T-helper 1 cell (primary cell): ENCODE data around the gene NPC2.
"Not testable (repeated sequence)": the region's sequence is repeated elsewhere in the genome, so short reads cannot be mapped to it uniquely, and the experiment has no call there.

ENCODE experiments used
- DNase-seq, 5 donors: peaks; one replicate each; pipeline ENCODE4 v3.0.0-alpha.2; 2012 to 2020
- total RNA-seq, 4 donors: gene quantifications; one replicate each; lab custom pipeline; 2026; lab: John Stamatoyannopoulos, UW

Gene NPC2
- total RNA-seq: 8.6 to 18.4 (median 12.4) reads per million in 4 donors

DNA sequence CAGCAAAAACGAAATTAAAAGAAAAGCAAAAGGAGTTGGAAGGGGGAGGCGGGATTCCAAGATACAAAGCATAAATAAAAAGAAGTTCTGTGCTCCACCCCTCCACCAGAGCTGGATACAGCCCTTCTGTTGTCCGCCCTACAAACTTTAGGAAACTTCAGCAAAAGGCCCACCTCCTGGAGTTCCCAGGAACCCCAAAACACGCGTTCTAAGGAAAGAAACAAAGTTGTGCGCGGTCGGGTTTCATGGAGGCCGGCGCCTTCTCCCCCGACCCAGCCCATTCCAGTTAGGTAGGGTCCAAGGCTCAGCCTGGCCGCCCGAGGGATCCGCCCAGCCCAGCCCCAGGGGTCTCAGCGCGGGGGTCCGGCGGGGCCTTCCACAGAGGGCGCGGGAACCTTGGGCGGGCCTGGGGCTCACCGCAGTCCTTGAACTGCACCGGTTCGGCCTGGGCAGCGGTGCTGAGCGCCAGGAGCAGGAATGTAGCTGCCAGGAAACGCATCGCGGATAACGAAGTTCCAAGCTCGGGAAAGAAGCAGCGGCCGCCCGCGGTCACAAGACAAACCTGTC lies at the start of gene NPC2:
NPC2 (minus strand) TSS at position 530 of the 567 bp plus-strand sequence; CDS start at position 499, 31 bp downstream.
- no peak for DNase-seq

DNA sequence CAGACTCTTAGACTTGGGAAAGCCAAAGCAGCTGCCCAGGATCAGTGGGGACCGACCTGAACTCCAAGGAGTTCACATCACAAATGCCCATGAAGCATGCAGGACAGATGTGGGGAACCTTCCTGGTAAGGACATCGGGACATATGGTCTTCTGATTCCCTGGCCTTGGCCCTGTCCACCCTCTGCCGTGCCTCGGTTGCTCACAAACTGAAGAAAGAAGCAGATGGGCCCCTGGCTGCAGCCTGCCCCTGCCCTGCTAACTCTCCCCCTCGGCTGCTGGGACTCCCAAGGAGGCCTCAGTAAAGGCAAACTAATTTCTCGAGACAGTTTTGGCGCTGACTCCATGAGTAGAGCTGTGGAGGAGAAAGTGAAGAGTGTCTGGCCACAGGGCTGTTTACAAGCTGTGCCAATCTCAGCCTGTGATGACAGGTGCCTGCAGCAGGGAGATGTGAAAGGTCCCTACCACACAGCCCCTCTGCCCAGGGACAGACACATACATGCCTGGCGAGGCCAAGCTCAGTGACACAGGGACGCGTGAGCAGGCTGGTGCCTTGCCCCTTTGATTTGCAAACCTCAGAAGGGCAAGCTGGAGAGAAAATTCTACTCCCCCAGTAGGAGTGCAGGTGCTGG lies 49.1 kb upstream of the NPC2 start:
- no peak for DNase-seq

DNA sequence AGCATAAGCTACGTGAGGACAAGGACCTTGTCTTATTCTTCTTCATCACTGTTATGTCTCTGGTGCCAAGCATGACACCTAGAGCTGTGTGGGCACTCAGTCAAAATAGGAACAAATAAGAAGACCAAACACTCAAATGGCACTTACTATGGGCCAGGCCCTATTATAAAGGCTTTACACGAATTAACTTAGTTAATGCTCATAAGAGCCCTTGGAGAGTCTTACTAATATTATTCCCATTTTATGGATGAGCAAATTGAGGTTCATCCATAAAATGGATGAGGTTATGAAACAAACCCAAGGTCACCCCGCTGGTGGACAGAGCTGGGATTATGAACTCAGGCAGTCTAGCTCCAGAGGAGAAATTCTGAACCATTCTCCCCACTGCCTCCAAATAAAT lies 48.1 kb upstream of the NPC2 start:
- DNase-seq: no peak

DNA sequence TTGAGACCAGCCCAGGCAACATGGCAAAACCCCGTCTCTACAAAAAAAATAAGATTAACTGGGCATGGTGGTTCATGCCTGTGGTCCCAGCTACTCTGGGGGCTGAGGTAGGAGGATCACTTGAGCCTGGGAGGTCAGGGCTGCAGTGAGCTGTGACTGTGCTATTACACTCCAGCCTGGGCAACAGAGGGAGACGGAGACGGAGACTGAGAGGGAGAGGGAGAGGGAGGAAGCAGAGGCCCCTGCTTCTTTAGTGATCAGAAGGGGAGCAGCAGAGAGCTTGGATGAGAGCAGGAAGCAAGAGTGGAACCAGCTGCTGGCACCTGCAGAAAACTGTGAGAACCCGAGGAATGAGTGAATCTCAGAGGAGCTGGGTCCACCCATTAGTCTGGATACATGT lies 46.4 kb upstream of the NPC2 start:
- no peak for DNase-seq

DNA sequence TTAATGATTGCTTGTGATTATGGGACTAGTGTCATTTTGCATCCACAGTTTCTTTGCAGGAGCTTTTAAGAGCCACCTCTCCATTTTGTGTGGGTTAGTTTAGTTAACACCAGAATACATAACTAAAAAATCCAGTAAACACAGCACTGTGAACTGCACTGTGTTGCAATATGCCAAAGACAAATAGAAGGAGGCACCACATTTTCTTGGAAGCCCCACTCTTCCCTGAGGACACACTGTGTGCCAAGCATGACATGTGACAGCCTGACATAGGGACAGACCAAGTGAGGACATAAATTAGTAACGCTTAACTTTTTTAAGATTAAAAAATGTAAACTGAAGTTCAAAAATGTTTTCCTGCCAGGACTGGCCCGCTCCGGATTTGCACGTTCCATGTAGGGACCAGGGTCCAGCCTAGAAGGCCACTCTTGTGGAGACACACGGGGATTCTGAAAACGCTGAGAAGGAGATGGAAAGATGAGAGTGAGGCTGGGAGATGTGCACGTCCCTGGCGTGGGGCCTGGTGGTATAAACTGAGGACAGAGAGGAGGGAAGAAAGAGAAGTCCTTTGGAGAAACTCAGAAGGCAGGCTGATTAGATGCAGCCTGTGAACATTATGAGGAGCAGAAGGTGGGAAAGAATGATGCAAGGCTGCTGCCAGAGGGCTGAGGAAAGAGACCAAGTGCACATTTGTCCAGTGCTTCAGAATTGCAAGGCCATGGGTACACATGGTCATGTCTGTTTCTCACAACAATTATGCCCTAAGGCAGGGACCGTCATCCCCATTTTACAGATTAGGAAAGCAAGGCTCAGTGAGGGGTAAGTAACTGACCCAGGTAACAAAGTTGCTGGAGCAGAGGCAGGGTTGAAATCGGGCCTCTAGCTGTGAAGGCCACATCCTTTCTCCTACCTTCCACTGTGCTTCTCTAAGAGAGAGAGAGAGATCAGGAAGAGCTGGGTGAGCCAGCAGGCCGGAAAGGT lies 45.6 kb upstream of the NPC2 start:
- DNase-seq: no peak

DNA sequence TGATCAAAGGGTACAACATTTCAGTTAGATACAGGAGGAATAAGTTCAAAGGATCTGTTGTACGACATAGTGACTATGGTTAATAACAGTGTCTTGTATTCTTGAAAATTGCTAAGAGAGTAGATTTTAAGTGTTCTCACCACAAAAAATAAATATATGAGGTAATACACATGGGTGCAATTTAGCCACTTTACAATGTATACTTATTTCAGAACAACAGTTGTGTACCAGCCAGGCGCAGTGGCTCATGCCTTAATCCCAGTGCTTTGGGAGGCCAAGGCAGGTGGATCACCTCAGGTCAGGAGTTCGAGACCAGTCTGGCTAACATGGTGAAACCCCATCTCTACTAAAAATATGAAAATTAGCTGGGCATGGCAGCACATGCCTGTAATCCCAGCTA lies 43.2 kb upstream of the NPC2 start:
- not testable (repeated sequence) for DNase-seq

DNA sequence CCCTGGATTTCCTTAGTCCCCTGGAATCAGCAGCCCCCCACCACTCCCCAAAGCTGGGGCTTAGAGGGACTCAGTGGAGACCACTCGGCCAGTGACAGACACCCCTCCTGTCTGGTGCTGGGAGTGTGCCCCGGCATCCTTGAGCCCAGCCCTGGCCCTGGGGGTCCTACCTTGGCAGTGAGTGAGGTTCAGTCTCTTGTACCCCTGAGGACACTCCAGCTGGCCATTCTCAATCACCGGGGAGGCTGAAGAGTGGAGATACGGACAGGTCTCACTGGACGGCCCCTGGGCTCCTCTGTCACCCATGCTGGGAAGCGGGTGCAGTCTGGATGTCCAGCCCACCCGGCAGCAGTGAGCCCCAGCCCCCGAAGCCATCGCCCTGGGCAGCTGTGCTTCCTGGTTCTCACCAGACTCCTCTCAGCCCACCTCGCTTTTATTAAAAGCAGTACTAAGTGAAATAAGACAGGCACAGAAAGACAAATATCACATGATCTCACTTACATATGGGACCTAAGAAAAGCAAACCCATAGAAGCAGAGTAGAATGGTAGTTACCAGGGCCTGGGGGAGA lies 42.7 kb upstream of the NPC2 start:
- DNase-seq: no peak

DNA sequence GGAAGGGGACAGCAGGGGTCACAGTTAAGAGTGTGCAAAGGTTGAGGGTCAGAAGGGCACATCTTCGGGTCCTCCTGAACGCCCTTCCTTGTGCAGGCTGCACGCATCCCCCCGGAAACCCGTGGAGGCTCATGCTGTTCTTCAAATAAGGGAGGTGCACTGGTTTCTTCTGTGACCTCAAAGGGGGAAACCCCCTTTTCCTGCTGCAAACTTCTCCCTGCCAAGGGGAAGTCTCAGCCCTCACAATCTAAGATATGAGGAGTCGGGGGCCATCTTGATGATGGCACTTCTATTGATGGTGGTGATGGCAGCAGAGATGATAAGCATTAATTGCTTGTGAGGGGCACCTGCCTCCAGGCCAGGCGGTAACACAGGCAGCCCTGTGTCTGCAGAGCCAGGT lies 40.5 kb upstream of the NPC2 start:
- DNase-seq: no peak

DNA sequence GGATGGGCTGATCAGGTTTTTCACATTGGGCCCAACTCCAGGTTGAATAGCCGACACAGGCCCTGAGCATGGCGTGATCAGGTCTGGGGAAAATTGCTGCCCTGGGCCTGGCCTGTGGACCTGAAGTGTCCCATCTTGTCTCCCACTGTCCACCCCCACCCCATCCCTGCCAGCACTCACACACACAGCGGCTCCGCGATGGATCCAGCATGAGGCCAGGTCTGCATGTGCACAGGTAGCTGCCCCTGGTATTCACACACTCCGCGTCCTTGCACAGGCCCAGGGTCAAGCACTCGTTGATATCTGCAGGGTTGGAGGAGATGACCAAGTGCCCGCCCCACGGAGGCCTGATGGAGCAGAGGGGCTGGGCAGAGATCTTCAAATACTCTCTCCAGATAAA lies 39.1 kb upstream of the NPC2 start:
- no peak for DNase-seq

DNA sequence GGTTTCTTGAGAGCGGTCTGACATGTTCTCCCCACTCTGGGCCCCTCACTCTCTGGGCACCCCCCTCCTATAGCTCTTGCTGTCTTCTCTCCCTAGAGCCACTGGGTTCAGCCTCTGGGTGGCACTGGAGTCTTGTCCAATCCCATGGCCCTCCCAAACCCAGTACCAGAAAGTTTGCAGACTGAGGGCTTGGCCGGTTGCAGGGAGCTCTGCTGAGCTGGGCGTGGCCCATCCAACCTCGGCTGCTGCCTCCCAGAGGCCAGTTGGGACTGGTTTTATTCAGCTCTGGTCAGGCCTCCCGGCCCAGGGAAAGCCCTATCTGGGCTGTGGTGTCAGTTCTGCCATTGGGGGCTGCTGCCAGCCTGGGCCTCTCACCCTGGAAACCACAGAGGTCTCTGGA lies 38.4 kb upstream of the NPC2 start:
- DNase-seq: no peak

DNA sequence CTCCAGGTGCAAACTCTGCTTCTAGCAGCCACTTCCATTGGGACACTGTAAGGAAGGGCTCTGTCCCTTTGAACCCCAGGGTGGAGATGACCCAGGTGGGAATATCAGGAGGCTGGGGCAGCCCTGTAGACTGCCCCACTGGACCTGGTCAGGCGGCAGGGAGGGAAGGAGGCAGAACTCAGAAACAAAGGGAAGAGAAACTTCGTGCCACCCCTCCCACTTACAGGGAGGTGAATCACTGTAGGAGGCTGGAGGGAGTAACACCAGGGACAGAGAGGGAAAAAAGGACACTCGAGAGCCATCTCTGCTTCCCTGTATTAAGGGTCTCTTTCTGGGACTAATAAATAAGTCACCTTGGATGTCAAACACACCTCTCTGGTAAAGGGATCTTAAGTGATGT lies 37.9 kb upstream of the NPC2 start:
- DNase-seq: no peak

DNA sequence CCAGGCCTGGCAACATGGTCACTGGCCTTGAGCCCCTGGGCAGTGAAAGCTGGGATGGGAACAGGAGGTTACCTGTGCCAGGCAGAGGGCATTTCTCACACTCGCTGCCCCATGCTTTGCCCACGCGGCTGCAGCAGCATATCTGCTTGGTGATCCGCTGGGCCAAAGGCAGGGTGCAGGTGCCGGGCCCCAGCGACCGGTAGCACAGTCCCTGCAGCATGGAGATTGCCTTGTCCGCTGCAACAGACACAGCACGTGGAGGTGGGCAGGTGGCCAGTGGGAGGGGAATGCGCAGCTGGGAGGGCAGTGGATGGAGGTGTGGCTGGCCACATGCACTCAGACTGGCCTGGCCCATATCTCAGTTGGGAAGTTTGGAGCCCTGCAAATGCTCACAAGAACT lies 35.8 kb upstream of the NPC2 start:
- DNase-seq: no peak

DNA sequence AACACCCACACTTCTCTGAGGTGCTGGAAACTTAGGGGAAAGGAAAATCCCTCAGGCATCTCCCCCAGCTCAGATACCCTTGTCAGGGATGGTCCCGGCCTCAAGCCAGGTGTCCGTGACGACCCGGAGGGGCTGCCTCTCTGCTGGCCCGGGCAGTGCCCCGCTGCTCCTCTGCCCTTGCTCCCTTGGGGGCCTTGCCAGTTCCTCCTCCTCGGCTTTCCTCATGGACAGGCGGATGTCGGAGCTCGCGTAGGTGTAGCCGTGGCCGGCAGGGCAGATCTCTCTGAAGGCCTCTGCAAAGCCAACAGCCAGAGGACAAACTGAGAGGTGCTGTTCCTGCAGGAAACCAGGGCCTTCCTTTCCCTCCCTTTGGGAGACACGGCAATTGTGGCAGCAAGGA lies 35.3 kb upstream of the NPC2 start:
- DNase-seq: no peak

DNA sequence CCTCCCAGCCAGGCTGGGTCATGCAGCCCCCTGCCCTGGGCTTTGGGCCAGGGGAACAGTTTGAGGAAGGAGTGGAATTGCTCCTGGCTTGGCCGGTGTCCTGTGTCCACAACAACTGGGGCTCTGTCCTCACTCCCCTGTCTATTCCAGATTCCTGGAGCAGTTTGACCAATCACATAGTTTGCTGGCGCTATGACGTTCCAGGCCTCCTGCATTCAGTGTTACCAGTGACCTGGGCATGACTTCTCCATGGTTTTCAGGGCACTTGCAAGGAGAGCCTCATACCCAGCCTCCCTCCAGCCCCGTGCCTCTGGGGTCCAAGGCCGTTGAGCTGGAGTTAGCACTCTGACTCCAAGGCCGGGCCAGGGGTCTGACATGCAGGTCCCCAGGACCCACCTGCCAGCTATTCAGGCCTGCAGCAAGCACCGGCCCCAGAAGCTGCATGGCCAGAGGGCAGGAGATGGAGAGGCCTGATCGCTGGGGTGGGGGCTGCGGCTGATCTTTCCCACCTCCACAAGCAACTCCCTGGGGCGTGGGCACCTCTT lies 34.7 kb upstream of the NPC2 start:
- DNase-seq: no peak

DNA sequence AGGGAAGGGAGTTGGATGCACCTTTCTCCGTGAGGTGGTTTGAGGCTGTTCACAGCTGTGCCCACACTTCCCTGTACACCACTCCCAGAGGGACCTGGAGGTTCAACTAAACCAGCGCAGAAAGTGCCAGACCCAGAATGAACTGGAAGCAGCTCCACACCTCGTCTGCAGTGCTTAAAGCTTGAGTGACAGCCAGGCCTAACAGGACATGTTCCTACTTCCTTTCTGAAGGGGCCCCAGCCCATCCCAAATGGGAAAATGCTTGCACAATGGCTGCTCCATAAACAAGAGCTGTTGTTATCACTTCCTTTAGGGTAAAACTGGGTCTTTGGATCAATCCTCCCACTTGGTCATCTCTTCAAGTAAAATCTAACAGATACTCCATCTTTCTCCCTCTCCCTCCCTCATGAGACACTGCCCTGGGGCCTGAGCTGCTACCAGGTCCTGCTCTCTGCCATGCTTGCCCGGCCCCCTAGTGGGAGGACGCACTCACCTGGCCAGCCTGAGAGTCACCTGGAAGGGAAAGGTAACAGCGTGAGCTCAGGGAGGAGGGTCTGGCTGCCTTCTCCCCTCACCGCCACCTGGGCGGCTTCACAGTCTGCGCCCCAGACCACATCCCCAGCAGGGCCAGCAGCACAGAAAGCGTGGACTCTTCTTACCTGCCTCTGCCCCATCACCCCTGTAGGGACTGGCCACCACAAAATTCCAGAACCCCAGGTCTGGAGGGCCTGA lies 33.9 kb upstream of the NPC2 start:
- DNase-seq: no peak

DNA sequence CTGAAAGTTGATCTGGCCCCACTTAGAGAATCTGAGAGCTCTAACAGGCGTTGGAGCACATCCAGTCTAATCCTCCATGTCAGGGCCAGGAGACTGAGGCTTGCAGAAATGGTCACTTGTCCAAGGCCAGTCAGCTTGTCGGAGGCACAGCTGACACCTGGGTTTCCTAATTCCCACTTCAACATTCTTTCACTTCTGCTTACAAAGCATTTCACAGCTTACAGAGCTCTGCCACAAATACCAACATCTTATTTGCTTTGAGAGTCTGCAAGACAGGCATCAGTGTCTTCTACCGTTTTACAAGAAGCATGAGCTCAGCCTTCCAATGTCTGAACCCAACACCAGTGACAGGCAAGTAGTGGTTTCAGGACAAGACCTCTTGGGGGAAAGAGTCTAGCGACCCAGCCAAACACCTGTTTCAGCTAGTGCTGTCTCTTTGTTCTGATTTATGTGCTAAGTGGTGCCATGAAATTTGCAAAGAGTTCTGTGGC lies 32.3 kb upstream of the NPC2 start:
- no peak for DNase-seq

DNA sequence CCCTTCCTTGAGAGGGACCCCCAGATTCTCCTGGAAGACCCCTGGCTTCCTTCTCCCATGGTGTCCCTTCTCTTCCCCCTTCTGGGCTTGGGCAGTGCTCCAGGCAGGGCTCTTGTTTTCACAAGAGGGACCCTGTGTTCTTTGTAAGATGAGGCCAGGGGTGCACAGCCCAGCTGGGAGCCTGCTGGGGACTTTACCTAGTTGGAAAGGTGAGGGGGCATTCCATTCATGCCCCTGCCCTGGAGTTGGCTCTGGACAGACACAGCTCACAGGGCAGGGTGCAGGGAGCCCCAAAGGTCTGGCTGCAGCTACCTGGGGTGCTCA lies 31.7 kb upstream of the NPC2 start:
- no peak for DNase-seq

DNA sequence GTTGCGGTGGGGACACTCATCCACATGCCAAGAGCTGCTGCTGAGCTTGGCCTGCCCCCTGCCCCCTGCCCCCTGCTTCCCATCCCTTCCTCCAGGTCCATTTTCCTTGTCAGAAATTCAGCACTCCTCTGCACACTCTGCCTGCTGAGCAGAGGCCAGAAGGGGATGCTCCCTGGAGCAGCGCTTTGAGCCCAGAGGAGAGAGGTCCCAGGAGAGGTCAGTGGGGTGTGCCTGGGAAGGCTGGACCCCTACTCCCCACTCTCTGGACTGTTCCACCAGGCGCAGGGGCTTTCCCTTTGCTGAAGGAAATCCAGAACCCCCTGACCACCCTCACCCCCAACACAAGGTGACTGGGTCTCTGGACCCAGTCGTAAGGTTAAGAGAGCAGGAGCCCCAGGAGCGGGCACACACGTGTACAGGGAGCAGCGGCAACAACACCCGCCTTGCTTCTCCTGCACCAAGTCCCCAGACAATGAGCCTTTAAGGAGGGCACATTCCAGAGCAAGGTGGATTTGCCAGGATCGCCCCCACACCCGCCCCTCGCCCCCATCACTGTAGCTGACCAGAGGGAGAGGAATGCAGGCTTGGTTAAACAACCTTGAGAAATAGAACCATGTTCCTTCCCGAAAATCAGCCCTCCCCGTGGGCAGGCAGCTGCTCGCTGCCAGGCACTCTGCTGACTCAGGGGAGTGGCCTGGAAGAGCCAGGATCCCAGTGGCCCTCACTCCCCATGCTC lies 31.1 kb upstream of the NPC2 start:
- no peak for DNase-seq

DNA sequence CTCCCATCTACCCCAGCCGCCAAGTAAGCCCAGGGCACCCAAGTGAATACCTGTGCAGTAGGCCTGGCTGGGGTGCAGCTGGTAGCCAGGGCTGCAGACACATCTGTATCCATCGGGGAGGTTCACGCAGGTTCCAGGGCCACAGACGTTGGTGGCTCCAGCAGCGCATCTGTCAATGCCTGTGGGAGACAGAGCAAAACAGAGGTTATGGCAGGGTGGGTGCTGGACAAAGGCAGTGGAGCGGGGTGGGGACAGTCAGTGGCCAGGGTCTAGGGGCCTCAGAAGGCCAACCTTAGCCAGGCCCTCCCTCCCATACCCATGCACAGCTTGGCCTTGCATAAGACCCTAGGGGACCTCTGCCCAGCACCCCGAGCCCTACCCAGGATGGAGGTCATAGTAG lies 29.6 kb upstream of the NPC2 start:
- no peak for DNase-seq

DNA sequence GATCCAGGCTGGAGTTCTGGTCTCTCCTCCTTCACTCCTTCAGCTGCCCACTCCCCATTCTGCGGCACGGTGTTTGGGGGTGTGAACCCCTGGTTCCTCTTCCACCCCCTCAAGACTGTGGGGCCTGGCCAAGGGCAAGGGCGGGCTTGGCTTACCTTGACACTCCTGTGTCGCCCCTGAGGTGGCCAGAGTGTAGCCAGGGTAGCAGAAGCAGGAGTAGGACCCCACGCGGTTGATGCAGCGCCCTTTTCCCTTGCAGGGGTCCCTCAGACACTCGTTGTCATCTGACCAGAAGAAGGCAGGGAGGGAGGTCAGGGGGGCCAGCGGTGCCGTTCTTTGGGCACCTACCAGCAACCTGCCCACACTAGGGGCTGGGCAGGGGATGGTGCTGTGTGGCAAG lies 28.7 kb upstream of the NPC2 start:
- DNase-seq: no peak

DNA sequence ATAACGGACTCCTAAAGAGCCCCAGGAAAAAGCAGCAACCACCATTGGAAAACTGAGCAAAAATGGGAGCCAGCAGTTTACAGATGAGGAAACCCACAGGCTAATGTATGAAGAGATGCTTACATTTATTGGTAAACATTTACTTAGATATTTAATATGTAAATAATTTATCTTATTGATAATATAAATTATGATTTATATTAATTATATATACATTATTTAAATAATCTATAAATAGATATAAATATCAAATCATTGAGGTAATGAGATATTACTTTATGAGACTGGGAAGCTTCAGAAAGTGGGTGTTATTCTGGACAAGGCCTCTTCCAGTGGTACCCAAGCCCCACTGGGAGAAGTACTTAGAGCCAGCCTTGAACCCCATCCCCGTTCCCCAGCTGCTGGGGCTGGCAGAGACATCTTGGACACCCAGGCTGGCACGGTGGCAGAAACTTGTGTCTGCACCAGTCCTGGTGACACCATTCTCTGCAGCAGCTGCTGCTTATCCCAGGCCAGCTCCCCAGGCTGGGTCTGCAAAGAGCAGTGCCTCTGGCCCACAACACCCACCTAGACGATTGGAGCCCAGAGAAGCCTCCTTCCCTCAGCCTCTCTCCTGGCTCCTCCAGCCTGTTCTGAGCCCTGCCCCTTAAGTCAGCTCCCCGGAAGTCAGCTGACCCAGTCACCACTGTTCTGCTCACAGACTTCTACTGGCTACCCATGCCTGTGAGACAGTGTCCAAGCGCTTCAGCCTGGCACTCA lies 26.4 kb upstream of the NPC2 start:
- DNase-seq: no peak
